Measurements from ENCODE around the gene LCN15.

The LCN15 gene

GRCh38 chr9:136740971-136741882 lies 23.1 kb downstream of the LCN15 start:
- peak; percentile 62 for DNase-seq (ENCODE audit: low spot score)

DNA sequence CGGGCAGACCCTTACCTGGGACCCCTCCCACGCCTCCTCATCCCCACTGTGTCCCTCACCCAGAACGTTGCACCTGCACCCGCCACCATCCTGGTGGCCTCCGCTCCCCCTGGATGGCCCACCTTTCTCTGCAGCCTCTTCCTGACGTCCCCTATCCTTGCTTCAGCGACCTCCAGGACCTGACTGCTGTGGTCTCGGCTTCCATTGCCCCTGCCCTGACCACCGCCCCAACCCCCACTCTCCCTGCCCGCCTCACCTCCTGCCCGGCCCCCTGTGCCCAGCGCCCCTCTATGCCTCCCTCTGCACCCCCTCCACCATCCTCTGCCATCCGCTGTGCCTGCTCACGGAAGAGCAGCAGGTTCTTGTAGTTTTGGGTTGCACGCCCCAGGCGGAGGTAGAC lies 23.8 kb downstream of the LCN15 start:
- DNase-seq (ENCODE audit: low spot score): no peak

- no peak for DNase-seq (ENCODE audit: low spot score)
Measured at GRCh38 chr9:136740069-136740468, 24.2 kb downstream of the LCN15 start.

- no peak for DNase-seq (ENCODE audit: low spot score)
Measured at GRCh38 chr9:136739509-136739908, 24.8 kb downstream of the LCN15 start.

- no peak for DNase-seq (ENCODE audit: low spot score)
Measured at GRCh38 chr9:136738960-136739359, 25.4 kb downstream of the LCN15 start.

- DNase-seq (ENCODE audit: low spot score): no peak
Measured at GRCh38 chr9:136735812-136736480, 28.4 kb downstream of the LCN15 start.

GRCh38 chr9:136734837-136735496 lies 29.4 kb downstream of the LCN15 start:
- DNase-seq (ENCODE audit: low spot score): no peak

GRCh38 chr9:136733611-136734010 lies 30.7 kb downstream of the LCN15 start:
- DNase-seq (ENCODE audit: low spot score): no peak

DNA sequence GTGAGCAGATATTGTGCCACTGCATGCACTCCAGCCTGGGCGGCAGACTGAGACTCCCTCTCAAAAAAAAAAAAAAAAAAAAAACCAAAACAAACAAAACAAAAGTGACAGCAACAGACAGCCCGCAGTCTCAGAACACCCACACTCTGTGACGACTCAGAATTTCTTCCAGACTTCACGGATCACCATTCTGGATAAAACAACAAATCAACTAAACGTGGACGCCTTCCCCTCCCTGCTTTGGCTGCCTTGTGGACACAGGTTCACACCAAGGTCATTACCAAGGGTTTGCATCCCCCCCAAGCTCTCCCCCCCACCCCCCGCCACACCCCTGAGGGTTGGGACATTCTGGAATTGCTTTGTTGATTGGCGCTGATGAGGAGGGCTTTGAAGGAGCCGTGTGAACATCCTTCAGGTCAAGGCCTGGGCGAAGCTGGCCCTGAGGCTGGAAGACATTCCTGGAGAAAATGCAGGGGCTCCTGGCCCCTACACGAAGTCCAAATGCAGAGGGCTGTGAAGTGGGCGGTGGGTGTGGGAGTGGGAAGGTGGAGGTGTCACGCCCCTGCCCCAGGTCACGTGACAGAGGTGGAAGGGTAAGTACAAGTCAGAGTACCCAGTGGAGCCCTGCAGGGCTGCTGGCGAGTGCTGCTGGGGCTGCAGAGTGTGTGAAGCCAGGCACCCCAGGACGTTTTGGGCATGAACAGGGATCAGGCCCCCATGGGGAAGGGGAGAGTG lies 31.7 kb downstream of the LCN15 start:
- DNase-seq (ENCODE audit: low spot score): no peak

DNA sequence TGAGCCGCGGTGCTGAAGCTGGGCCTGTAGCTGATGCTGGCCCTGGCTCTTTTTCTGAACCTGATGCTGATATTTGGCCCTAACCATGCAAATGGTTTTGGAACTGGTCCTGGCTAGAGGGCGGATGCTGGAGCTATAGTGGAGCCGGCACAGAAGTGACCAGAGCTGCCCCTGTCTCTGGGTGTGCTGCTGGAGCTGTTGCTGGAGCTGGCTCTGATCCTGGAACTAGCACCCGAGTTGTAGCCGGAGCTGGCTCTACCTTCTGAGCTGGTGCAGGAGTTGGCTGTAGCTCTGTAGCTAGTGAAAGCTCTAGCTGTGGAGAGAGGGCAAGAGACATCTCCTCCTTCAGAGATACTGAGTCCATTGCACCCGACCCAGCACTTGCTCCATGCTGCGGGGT lies 34.4 kb downstream of the LCN15 start:
- DNase-seq (ENCODE audit: low spot score): no peak

DNA sequence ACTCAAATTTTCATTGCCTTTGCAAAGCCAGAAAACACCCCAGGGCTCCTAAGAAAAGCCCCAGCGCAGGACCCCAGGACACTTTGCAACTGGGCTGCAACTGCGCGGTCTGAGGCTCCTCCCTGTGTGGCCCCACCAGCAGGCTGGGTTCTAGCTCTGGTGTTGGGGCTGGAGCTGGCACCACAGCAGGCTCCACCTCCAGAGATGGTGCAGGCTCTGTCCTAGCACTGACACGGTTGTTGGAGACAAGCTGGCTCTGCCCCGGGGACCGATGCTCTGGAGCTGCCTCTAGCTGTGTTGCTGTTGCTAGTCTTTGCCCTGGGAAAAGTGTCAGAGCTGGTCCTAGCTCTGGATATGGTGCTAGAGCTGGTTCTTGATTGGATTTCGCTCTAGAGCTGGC lies 35.2 kb downstream of the LCN15 start:
- DNase-seq (ENCODE audit: low spot score): no peak

DNA sequence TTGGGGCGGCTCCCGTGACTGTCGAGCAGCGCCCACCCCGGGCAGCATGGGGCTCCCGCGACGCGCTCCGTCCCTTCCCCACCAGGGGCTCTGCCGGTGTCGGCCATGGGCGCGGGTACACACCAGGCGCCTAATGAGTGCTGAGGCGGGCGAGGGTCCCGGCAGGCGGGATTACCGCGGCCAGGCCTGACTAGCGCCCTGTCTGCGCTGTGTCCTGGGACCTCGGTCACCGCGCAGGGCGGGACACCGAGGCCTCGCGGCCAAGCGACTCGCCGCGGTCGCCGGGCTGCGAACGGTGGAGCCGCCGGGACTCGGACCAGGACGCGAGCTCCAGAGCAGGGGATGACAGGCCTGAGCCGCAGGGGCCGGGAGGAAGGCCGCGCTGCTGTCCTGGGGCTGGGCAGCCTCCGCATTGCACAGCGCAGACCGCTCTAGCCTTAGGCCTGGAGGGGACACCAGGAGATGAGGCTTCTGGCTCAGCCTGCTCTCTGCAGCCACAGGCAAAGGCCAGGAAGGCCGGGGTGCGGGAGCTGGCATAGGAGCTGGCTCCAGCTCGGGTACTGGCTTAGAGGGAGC lies 35.7 kb downstream of the LCN15 start:
- peak; percentile 76 for DNase-seq (ENCODE audit: low spot score)

DNA sequence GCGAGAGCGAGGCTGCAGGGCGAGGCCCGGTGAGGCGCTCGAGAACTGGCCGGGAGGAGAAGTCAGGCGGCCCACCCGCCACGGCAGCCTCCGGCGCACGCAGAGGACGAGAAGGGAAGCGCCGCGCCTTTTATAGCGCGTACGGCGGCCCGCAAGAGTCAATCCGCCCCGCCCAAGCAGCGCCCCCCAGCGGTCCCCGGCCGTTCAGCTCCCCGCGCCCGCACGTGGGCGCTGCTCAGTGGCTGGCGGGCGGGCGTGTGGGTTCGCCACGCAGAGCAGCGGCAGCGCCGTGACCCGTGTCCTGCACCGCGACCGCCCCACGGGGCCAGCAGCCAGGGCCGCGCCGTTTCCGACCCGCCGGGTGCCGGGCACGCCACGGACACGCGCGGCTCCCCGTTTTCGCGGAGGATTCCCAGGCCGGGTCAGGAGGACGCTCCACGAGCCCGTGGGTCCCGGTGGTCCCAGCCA lies 36.2 kb downstream of the LCN15 start:
- peak; percentile 98 for DNase-seq (ENCODE audit: low spot score)

GRCh38 chr9:136726631-136727191 lies 37.6 kb downstream of the LCN15 start:
- no peak for DNase-seq (ENCODE audit: low spot score)

GRCh38 chr9:136726118-136726517 lies 38.2 kb downstream of the LCN15 start:
- no peak for DNase-seq (ENCODE audit: low spot score)

GRCh38 chr9:136725612-136726011 lies 38.7 kb downstream of the LCN15 start:
- no peak for DNase-seq (ENCODE audit: low spot score)

- DNase-seq (ENCODE audit: low spot score): no peak
Measured at GRCh38 chr9:136724772-136725171, 39.5 kb downstream of the LCN15 start.

- DNase-seq (ENCODE audit: low spot score): no peak
Measured at GRCh38 chr9:136723989-136724388, 40.3 kb downstream of the LCN15 start.

- no peak for DNase-seq (ENCODE audit: low spot score)
Measured at GRCh38 chr9:136723362-136723976, 40.8 kb downstream of the LCN15 start.

- no peak for DNase-seq (ENCODE audit: low spot score)
Measured at GRCh38 chr9:136722969-136723356, 41.4 kb downstream of the LCN15 start.

Measured in AG20443 (cell line).